GM23338 (cell line): ENCODE data around the gene POMT2. TPM values are rescaled to one million over a fixed set of nuclear protein-coding genes. Genes with fewer than 3 reads are reported as not detected.
"Not testable (repeated sequence)": the region's sequence is repeated elsewhere in the genome, so short reads cannot be mapped to it uniquely, and the experiment has no call there.

Source experiments
- ATAC-seq: fragments of 200-7000 bp; cut with Tn5 transposase; 3 replicates; pipeline ENCODE4 v1.9.1; 2020
- DNase-seq: peaks from one replicate; pipeline ENCODE4 v3.0.0-alpha.2; 2015; ENCODE audit warnings: low spot score
- H2AFZ ChIP-seq: fragments of 200-600 bp; sonication (generic); 2 replicates; pipeline ENCODE4 v1.8.0; 2016; ENCODE audit warnings: antibody characterized with exemption, mild to moderate bottlenecking, moderate library complexity
- H3F3A ChIP-seq: fragments of 200-600 bp; sonication (generic); replicated peaks from 2 replicates; pipeline ENCODE4 v1.8.0; 2017; ENCODE audit warnings: antibody characterized with exemption, mixed run types, low read depth
- H3K27ac ChIP-seq: fragments of 200-600 bp; sonication (generic); 2 replicates; pipeline ENCODE4 v1.6.1; 2016; ENCODE audit warnings: low read depth
- H3K27me3 ChIP-seq: fragments of 200-600 bp; sonication (generic); 2 replicates; pipeline ENCODE4 v1.8.0; 2016; ENCODE audit warnings: mild to moderate bottlenecking, mixed run types, moderate library complexity; ENCODE audit not compliant: insufficient read depth
- H3K36me3 ChIP-seq: fragments of 200-600 bp; sonication (generic); 2 replicates; pipeline ENCODE4 v1.8.0; 2016; ENCODE audit warnings: mild to moderate bottlenecking; ENCODE audit not compliant: insufficient read depth
- H3K4me1 ChIP-seq: fragments of 200-600 bp; sonication (generic); 2 replicates; pipeline ENCODE4 v1.8.0; 2016; ENCODE audit warnings: mild to moderate bottlenecking, moderate library complexity; ENCODE audit not compliant: insufficient read depth
- H3K4me2 ChIP-seq: fragments of 200-600 bp; sonication (generic); 2 replicates; pipeline ENCODE4 v1.7.1; 2017; ENCODE audit warnings: mixed run types
- H3K4me3 ChIP-seq: fragments of 200-600 bp; sonication (generic); 2 replicates; pipeline ENCODE4 v1.6.1; 2016; ENCODE audit warnings: mixed run types
- H3K79me2 ChIP-seq: fragments of 200-600 bp; sonication (generic); replicated peaks from 2 replicates; pipeline ENCODE4 v1.8.0; 2017; ENCODE audit warnings: mild to moderate bottlenecking; ENCODE audit not compliant: insufficient read depth
- H3K9me2 ChIP-seq: fragments of 200-600 bp; sonication (generic); 2 replicates; pipeline ENCODE4 v1.8.0; 2017; ENCODE audit not compliant: insufficient read depth
- H4K20me1 ChIP-seq: fragments of 200-600 bp; sonication (generic); replicated peaks from 2 replicates; pipeline ENCODE4 v1.8.0; 2017; ENCODE audit warnings: mild to moderate bottlenecking; ENCODE audit not compliant: insufficient read depth
- H3K27ac Mint-ChIP-seq: 2 replicates; pipeline ENCODE4 v1.8.0; 2020; ENCODE audit warnings: inconsistent platforms, mild to moderate bottlenecking, moderate library complexity, mixed read lengths
- H3K27me3 Mint-ChIP-seq: 3 replicates; pipeline ENCODE4 v1.8.0; 2022; ENCODE audit warnings: low read depth, mild to moderate bottlenecking, moderate library complexity, mixed read lengths, inconsistent platforms; ENCODE audit not compliant: insufficient read depth, poor library complexity
- H3K36me3 Mint-ChIP-seq: 3 replicates; pipeline ENCODE4 v1.8.0; 2021; ENCODE audit warnings: low read depth, mild to moderate bottlenecking, inconsistent platforms, moderate library complexity, mixed read lengths
- H3K4me1 Mint-ChIP-seq: 3 replicates; pipeline ENCODE4 v1.8.0; 2020; ENCODE audit warnings: mild to moderate bottlenecking, inconsistent platforms, mixed read lengths
- H3K4me3 Mint-ChIP-seq: 3 replicates; pipeline ENCODE4 v1.8.0; 2021; ENCODE audit warnings: moderate library complexity, mild to moderate bottlenecking, inconsistent platforms, mixed read lengths
- H3K9me3 Mint-ChIP-seq: 3 replicates; pipeline ENCODE4 v1.8.0; 2020; ENCODE audit warnings: moderate library complexity, mild to moderate bottlenecking, inconsistent platforms, mixed read lengths
- CREB1 ChIP-seq: fragments of 250-450 bp; sonication (Bioruptor Pico); IDR thresholded peaks from 2 replicates; pipeline ENCODE4 v1.5.0; 2020; ENCODE audit warnings: low read depth, mild to moderate bottlenecking, moderate library complexity
- ETS1 ChIP-seq: IDR thresholded peaks from 2 replicates; pipeline ENCODE4 v1.6.1; 2016; ENCODE audit warnings: antibody characterized with exemption
- EZH2 ChIP-seq: fragments of 200-600 bp; sonication (generic); IDR thresholded peaks from one replicate; pipeline ENCODE4 v1.8.0; 2017; ENCODE audit warnings: antibody characterized with exemption, mild to moderate bottlenecking, low read depth; ENCODE audit not compliant: unreplicated experiment
- EZH2phosphoT487 ChIP-seq: fragments of 200-600 bp; sonication (generic); IDR thresholded peaks from one replicate; pipeline ENCODE4 v1.8.1; 2018; ENCODE audit warnings: antibody characterized with exemption; ENCODE audit not compliant: unreplicated experiment
- JUNB ChIP-seq: IDR thresholded peaks from one replicate; pipeline ENCODE4 v1.6.1; 2016; ENCODE audit warnings: antibody characterized with exemption; ENCODE audit not compliant: unreplicated experiment
- NANOG ChIP-seq: IDR thresholded peaks from 2 replicates; pipeline ENCODE4 v1.6.1; 2016; ENCODE audit warnings: antibody characterized with exemption, borderline replicate concordance
- POLR2AphosphoS5 ChIP-seq: IDR thresholded peaks from 2 replicates; pipeline ENCODE4 v1.6.1; 2016; ENCODE audit warnings: antibody characterized with exemption, low read depth
- REST ChIP-seq: IDR thresholded peaks from one replicate; pipeline ENCODE4 v1.6.1; 2018; ENCODE audit warnings: antibody characterized with exemption; ENCODE audit not compliant: unreplicated experiment
- STAT1 ChIP-seq: IDR thresholded peaks from one replicate; pipeline ENCODE4 v1.6.1; 2016; ENCODE audit warnings: antibody characterized with exemption; ENCODE audit not compliant: unreplicated experiment
- ZNF331 ChIP-seq: fragments of 250-450 bp; sonication (Bioruptor Pico); IDR thresholded peaks from 2 replicates; pipeline ENCODE4 v1.5.0; 2020; ENCODE audit warnings: low read depth, mild to moderate bottlenecking, moderate library complexity
- polyA plus RNA-seq: library from polyadenylated mRNA; unstranded; fragments of >200 nt; fragmentation: Nextera tagmentation; extraction: Ambion mirVana; gene quantifications from 2 replicates; pipeline ENCODE4 v1.2.1, GENCODE V29; 2016
- total RNA-seq: library from RNA; depleted of rRNA; stranded (reverse); fragments of >200 nt; shearing (Covaris generic); gene quantifications from 2 replicates; pipeline ENCODE4 v1.2.3, GENCODE V29; 2014
- TF ChIP-seq, protein P1 (sequence below), 2 experiments: fragments of 200-600 bp in 1 of 2; sonication (generic) in 1 of 2; conservative IDR thresholded peaks; 2 replicates each; pipeline versions ENCODE4 v1.5.1 to v1.6.1; 2016 to 2017; ENCODE audit warnings: antibody characterized with exemption in 2 of 2, low read depth in 2 of 2, mild to moderate bottlenecking in 2 of 2, moderate library complexity in 1 of 2

Gene POMT2
- total and polyA plus RNA-seq, 2 experiments from 2014 or later = 24.3 to 29.9 TPM

GRCh38 chr14:77337255-77337654 is 16.6 kb upstream of the POMT2 start:
- not testable (repeated sequence) for H3K79me2 ChIP-seq, H3K9me2 ChIP-seq, H3K36me3 ChIP-seq, H3K4me3 Mint-ChIP-seq, H4K20me1 ChIP-seq, H3K4me3 ChIP-seq, ATAC-seq, H2AFZ ChIP-seq, H3K27me3 ChIP-seq, H3K27me3 Mint-ChIP-seq, H3F3A ChIP-seq, DNase-seq, H3K9me3 Mint-ChIP-seq
- H3K4me1 ChIP-seq = peaks cover 43% of the 10 kb centered on the region
- H3K4me1 Mint-ChIP-seq = peaks cover 62% of the 10 kb centered on the region
- peak overlapping the region; percentile 94 for H3K27ac Mint-ChIP-seq
- H3K36me3 Mint-ChIP-seq = peaks cover 18% of the 10 kb centered on the region
- peak overlapping the region; percentile 68 for H3K27ac ChIP-seq
- H3K4me2 ChIP-seq = peak overlapping the region; percentile 23; the same call in 1 of the 2 replicates

DNA sequence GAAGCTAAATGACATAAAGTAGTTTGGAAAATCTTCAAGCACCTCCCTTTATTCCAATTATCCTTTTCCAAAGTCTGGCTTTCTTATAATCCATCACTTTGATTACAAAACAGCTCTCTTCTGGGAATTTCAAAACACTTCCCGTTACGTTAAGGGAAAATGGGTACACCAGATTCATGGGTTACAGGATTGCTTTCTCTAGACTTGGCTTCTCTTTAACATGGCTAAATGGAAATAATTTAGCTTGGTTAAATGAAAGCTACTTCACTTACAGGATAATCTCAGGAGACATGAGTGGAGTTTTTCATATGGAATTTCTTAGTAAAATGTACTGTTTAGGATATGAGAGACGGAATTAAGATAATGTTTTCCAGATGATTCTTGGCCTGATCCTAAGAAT is 14.9 kb upstream of the POMT2 start:
- DNase-seq (no peak), ATAC-seq (no peak)
- no peak for TF ChIP-seq CREB1 (CRISPR knock-in tag)
- no peak for TF ChIP-seq POLR2AphosphoS5
- TF ChIP-seq ZNF331 (CRISPR knock-in tag) = no peak
- no peak for TF ChIP-seq ETS1
- TF ChIP-seq NANOG = no peak
- TF ChIP-seq EZH2 = no peak
- Mint-ChIP-seq H3K4me1 (peaks cover 55% of the 10 kb centered on the region), H3K4me3 (no peak overlapping the region), H3K36me3 (peaks cover 4% of the 10 kb centered on the region; the same call in 2 of the 3 replicates), H3K27me3 (no peaks in the 10 kb centered on the region), H3K27ac (no peak overlapping the region), H3K9me3 (no peaks in the 10 kb centered on the region)
- H2AFZ ChIP-seq = no peak overlapping the region
- no peak overlapping the region for H3K4me3 ChIP-seq
- H3K27ac ChIP-seq = no peak overlapping the region; the same call in 1 of the 2 replicates
- H3K4me2 ChIP-seq = no peak overlapping the region
- H3F3A ChIP-seq = no peaks in the 10 kb centered on the region
- H3K79me2 ChIP-seq = no peaks in the 10 kb centered on the region
- H3K27me3 ChIP-seq = no peaks in the 10 kb centered on the region
- no peaks in the 10 kb centered on the region for H3K9me2 ChIP-seq
- H4K20me1 ChIP-seq = no peaks in the 10 kb centered on the region
- peaks cover 39% of the 10 kb centered on the region for H3K4me1 ChIP-seq
- no peaks in the 10 kb centered on the region for H3K36me3 ChIP-seq

DNA sequence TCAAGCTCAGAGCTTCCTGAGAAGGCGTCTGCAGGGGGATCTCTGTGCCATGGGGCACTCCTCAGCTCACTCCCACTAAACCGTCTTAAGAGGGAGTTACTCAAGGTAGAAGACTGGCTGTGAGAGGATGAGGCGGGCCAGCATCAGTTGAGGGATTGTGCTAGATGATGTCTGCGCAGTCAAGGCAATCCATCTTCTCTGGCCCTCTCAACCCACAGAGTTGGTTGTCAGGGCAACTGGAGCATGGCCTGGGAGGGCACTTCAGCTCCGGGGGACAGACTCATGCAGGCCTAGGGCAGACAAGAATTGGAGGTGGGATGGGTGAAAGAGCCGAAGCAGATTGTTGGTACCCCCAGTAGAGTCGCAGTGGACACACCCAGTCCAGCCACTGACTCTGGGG is 9.2 kb upstream of the POMT2 start:
- Histone ChIP-seq H3K4me1 (peaks cover 3% of the 10 kb centered on the region; the same call in 1 of the 2 replicates), H3K27me3 (no peaks in the 10 kb centered on the region), H3K79me2 (no peaks in the 10 kb centered on the region), H3K9me2 (no peaks in the 10 kb centered on the region), H3K27ac (no peak overlapping the region), H3K4me2 (no peak overlapping the region), H3K4me3 (no peak overlapping the region), H2AFZ (no peak overlapping the region), H3F3A (no peaks in the 10 kb centered on the region), H4K20me1 (no peaks in the 10 kb centered on the region), H3K36me3 (no peaks in the 10 kb centered on the region)
- H3K27ac Mint-ChIP-seq = no peak overlapping the region
- peaks cover 11% of the 10 kb centered on the region for H3K27me3 Mint-ChIP-seq
- peaks cover 12% of the 10 kb centered on the region for H3K4me1 Mint-ChIP-seq
- DNase-seq = no peak
- no peaks in the 10 kb centered on the region; the same call in 1 of the 3 replicates for H3K36me3 Mint-ChIP-seq
- no peaks in the 10 kb centered on the region for H3K9me3 Mint-ChIP-seq
- H3K4me3 Mint-ChIP-seq = no peak overlapping the region
- no peak for ATAC-seq
- TF ChIP-seq STAT1 (no peak), ETS1 (no peak), EZH2 (no peak), EZH2phosphoT487 (no peak), JUNB (no peak), REST (no peak)
- TF ChIP-seq, protein P1, sequence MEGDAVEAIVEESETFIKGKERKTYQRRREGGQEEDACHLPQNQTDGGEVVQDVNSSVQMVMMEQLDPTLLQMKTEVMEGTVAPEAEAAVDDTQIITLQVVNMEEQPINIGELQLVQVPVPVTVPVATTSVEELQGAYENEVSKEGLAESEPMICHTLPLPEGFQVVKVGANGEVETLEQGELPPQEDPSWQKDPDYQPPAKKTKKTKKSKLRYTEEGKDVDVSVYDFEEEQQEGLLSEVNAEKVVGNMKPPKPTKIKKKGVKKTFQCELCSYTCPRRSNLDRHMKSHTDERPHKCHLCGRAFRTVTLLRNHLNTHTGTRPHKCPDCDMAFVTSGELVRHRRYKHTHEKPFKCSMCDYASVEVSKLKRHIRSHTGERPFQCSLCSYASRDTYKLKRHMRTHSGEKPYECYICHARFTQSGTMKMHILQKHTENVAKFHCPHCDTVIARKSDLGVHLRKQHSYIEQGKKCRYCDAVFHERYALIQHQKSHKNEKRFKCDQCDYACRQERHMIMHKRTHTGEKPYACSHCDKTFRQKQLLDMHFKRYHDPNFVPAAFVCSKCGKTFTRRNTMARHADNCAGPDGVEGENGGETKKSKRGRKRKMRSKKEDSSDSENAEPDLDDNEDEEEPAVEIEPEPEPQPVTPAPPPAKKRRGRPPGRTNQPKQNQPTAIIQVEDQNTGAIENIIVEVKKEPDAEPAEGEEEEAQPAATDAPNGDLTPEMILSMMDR (conservative IDR thresholded peaks at IDR 0.05; ENCODE audit: low read depth in 2 of 2) = no peak
